NK-92 (cell line): ENCODE measurements around the gene FARS2.

Experiments
- DNase-seq: peaks from one replicate; lab custom pipeline; 2025; ENCODE audit not compliant: unreplicated experiment; lab: John Stamatoyannopoulos, UW

FARS2 gene

DNA sequence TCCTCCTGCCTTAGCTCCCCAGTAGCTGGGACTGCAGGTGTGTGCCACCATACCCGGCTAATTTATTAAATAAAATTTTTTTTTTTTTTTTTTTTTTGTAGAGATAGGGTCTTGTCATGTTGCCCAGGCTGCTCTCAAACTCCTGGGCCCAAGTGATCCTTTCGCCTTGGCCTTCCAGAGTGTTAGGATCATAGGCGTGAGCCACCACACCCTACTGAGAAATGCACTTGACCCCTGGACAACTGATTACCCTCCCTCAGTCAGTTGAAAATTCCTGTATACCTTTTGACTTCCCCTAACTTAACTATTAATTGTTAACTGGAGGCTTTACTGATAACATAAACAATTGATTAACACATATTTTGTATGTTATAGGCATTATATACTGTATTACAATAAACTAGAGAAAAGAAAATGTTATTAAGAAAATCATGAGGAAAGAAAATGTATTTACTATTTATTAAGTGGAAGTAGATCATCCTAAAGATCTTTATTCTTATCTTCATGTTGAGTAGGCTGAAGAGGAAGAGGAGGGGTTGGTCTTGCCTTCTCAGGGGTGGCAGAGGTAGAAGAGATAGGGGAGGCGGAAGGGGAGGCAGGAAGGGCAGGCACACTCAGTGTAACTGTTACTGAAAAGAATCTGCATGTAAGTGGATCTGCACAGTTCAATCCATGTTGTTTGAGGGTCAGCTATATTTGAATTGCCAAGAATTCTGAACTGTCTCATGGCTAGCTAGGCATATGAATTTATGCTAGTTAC lies 104.3 kb downstream of the FARS2 start:
- DNase-seq: no peak

DNA sequence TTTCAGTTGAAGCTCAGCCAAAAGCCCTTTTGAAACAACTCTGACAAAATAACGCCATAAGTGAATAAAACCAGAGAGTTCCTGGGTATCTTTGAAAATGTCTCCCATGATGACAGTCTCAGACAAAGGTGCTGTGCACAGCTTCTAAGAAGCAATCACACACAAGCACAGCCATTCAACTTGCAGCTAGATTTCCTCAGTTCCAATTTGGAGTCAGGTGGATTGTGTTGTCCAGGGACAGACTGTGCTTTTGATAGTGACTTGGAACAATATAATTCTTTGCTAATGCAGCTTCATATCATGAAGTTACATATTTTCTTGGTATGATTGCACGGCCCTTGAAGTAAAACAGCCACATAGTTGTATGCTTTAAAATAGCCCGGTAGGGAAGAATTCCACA lies 105.6 kb downstream of the FARS2 start:
- DNase-seq: no peak

DNA sequence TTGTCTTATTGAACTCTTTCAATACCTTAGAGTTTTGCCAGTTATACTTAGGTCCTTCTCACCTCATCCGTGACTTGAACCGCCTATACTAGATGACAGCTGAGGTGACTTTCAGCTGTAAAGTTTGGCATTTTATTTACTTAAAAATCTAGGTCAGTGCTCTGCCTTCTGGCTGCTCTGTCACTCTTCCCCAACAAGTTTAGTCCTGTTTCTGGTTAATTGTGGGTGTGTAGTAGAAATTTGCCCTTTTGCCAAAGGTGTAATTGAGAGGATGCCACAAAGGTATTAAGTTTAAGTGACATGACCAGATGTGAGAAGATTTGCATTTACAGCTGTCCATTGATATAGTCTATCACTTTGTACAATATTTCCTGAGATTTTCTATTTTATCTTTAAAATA lies 106.2 kb downstream of the FARS2 start:
- DNase-seq: no peak

- DNase-seq: no peak
Observed at GRCh38 chr6:5373430-5373829, 112.1 kb downstream of the FARS2 start.

DNA sequence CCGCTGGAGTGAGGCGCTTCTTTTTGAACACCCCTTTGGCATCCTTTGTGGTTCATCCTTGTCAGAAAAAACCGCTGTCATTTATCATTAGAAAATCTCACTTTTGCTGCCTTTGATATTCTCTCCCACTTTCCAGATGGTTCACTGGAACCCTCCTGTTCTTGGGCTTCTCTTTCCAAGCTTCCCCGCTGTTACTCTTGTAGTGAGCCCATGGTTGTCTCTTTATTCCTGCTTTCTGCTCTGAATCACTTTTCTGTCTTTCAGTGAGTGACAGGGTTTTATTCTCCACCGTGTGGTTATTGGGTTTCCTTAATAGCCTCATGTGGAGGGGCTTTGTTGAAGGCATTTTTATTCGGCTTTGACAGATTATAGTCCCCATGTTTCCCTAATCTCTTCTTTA lies 117.0 kb downstream of the FARS2 start:
- DNase-seq: no peak

- DNase-seq: no peak
Observed at GRCh38 chr6:5379647-5380242, 118.4 kb downstream of the FARS2 start.

DNA sequence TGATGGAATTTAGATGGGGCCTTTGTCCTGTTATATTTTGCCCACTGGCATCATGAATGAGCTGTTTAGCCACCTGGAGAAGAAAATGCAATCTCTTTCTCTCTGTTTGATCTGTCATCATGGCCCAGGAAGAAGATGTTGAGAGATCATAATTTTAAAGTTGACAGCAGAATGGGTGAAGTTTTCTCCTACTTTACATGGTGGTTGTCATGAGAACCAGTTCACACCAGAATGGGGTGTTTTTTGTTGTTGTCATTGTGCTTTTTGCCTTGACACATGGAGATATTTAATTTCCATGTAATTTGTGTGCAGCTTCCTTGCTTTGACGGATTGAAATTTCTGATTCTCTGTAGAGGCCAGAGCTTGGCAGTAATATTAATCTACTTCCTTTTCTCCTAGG lies 122.5 kb downstream of the FARS2 start:
- no peak for DNase-seq

GRCh38 chr6:5384276-5384675 lies 123.0 kb downstream of the FARS2 start:
- no peak for DNase-seq

- no peak for DNase-seq
Observed at GRCh38 chr6:5388326-5388725, 127.0 kb downstream of the FARS2 start.

DNA sequence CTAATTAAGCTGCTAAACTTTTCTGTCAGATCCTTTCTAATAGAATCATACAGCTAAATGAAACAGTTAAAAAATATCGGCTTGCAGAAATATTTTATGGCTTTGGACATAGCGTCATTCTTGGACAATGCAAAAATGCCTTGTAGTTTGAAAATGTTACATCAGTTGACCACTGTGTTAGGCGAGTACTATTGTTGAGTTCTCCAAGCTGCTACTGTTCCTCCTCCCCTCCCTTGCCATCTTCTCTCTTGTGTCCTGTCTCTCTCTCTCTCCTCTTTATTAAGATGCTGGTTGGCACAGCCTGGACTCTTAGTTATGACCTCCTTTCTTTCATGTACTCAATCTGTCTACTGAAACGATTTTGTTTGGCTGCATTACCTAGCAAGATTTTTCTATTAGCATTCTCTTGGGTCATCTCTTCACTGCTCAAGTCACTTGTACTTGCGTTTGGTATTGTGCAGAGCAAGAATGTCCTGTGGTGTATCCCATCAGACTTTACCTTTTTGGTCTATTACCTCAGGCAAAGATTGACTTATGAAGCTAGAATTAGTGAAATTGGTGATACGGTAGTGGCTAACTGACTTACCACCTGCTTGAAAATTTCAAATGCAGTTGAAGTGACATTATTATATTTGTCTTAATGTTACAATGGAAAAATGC lies 127.9 kb downstream of the FARS2 start:
- DNase-seq: no peak

DNA sequence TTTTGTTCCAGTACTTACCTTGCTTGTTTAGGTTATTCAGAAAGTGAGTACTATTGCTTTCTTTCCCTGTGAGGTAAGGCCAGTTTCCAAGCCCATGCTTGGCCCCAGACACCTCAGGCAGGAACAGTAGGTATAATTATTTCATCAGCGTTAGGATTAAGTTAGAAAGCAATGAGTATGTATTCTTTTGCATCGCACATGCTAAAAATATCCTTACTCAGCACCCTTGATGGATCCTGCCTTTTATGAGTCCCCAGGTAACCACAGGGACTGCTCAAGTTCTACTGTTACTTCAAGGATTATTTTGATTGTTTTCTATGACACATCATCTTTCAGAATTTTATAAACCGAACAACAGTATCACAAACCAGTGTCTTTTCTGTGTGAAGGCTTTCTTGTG lies 128.9 kb downstream of the FARS2 start:
- no peak for DNase-seq

DNA sequence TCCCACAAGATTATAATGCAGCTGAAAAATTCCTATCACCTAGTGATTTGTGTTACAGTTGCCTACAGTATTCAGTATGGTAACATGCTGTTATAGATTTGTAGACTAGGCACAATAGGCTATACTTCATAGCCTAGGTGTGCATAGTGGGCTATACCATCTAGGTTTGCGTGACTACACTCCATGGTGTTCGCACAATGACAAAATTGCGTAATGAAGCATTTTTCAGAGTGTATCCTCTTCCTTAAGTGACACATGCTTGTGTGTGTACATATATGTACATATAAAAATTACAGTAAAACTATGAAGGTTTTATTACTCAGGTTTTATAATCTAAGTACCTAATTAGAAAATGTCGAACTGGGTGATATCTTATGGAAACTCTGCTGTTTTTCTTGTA lies 133.0 kb downstream of the FARS2 start:
- no peak for DNase-seq

DNA sequence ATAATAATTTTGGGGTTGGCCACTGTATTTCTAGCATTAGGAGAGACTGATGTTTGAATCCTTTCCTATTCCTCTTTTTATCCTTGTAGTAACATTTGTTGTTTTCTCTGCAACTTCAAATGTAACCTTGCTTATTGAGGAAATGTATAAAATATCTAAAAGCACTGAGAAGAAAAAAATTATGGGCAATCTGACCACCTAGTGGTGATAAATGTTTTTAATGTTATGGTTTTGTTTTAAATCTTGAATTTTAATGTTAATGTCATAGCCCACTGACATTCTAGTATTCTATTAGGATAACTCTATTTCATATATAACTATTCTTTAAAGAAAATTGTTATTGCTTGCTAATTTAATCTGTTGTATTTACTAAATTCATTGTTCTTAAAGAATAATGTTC lies 134.4 kb downstream of the FARS2 start:
- no peak for DNase-seq

GRCh38 chr6:5398530-5398929 lies 137.2 kb downstream of the FARS2 start:
- no peak for DNase-seq

DNA sequence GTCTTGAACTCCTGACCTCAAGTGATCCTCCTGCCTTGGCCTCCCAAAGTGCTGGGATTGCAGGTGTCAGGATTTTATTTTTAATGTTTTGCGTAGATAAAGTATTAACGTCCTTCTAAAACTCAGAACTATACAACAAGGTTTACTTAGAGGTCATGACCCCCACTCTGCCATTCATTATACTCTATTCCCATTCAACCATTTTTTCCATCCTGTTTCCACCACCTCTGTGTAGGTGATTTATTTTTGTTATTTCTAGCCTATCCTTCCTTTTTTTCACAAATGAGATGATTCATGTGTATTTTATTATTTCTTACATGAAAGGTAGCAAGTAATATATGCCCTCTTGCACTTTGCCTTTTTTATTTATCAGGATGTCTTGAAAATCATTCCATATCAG lies 138.1 kb downstream of the FARS2 start:
- no peak for DNase-seq

GRCh38 chr6:5401845-5402738 lies 140.8 kb downstream of the FARS2 start:
- no peak for DNase-seq

GRCh38 chr6:5403076-5403475 lies 141.8 kb downstream of the FARS2 start:
- no peak for DNase-seq

GRCh38 chr6:5403609-5404008 lies 142.3 kb downstream of the FARS2 start:
- DNase-seq: no peak

DNA sequence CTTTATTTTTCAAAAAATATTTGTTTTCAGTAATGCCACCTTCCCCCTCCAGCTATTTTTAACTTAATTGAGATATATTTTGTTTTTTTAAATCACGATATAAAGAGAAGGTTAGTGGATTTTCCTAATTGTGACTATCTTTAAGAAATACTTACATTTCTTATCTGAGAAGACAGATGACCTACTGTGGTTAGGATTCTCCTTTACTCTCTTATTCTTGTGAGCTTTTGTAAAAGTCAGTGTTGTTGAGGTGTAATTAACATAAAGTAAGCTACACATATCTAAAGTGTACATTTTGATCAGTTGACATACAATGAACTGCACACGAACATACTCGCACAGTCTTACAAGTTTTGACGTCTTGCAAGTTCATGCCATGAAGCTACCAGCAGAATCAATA lies 144.7 kb downstream of the FARS2 start:
- no peak for DNase-seq

DNA sequence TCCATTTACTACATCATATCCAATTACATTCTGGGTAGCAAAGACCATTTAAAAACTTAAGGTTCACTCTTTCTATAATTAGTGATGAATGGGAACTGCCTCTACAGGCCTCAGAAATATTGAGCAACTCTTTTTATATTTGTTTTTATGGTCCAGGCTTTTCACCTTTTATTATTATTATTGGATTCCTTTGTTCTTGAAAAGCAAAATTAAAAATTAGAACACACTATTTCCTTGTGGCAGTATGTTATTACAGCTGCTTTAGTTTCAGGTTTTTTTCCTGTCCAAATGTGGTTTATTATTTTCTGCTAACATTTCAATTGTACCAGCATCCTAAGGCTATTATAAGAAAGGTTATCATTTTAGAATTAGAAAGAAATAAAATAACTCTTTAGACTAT lies 150.1 kb downstream of the FARS2 start:
- DNase-seq: no peak

- DNase-seq: no peak
Observed at GRCh38 chr6:5412017-5412416, 150.7 kb downstream of the FARS2 start.
